IMR-90 (cell line): ENCODE data around the gene EML1. TPM values are rescaled to one million over a fixed set of nuclear protein-coding genes. Genes with fewer than 3 reads are reported as not detected.

Experiments used
- ATAC-seq: fragments of 200-7000 bp; cut with Tn5 transposase; 2 replicates; pipeline ENCODE4 v1.9.1; 2020; ENCODE audit warnings: low read depth, mild to moderate bottlenecking, moderate library complexity
- BruUV-seq: library from RNA; stranded (reverse); fragments of 400-500 nt; replicated peaks from 2 replicates; lab custom pipeline; 2021; lab: Mats Ljungman, UMichigan
- CTCF ChIA-PET: fragments of 300-600 bp; formaldehyde crosslinking; extraction: SDS; loops from one replicate; lab custom pipeline; 2021; ENCODE audit warnings: antibody characterized with exemption; lab: Yijun Ruan, JAX
- POLR2A ChIA-PET: fragments of 300-600 bp; sonication (Branson Sonifier 250); formaldehyde crosslinking; loops from one replicate; lab custom pipeline; 2022; ENCODE audit warnings: antibody characterized with exemption; ENCODE audit not compliant: unreplicated experiment; lab: Charles Lee
- DNase-seq: peaks from one replicate; pipeline ENCODE4 v3.0.0; 2013
- H2AFZ ChIP-seq: replicated peaks from 2 replicates; pipeline ENCODE3; 2013; ENCODE audit warnings: low read length, mild to moderate bottlenecking; ENCODE audit not compliant: poor library complexity
- H2AK5ac ChIP-seq: 2 replicates; pipeline ENCODE4 v1.6.1; 2013; ENCODE audit warnings: low read depth, low read length, inconsistent platforms
- H2AK9ac ChIP-seq: replicated peaks from 2 replicates; pipeline ENCODE3; 2013; ENCODE audit warnings: mild to moderate bottlenecking, low read depth, low read length, moderate library complexity; ENCODE audit not compliant: poor library complexity
- H2BK120ac ChIP-seq: 2 replicates; pipeline ENCODE4 v1.6.1; 2013; ENCODE audit warnings: low read depth, low read length, inconsistent platforms
- H2BK15ac ChIP-seq: 3 replicates; pipeline ENCODE4 v1.6.1; 2013; ENCODE audit warnings: low read depth, low read length, inconsistent platforms
- H2BK20ac ChIP-seq: 2 replicates; pipeline ENCODE4 v1.6.1; 2013; ENCODE audit warnings: low read depth, mild to moderate bottlenecking, inconsistent platforms, low read length, moderate library complexity
- H2BK5ac ChIP-seq: 2 replicates; pipeline ENCODE4 v1.6.1; 2013; ENCODE audit warnings: mild to moderate bottlenecking, low read depth, low read length, inconsistent platforms; ENCODE audit not compliant: poor library complexity, severe bottlenecking
- H3K14ac ChIP-seq: replicated peaks from 2 replicates; pipeline ENCODE4 v1.6.1; 2013; ENCODE audit warnings: low read depth, low read length, inconsistent platforms
- H3K18ac ChIP-seq: 2 replicates; pipeline ENCODE4 v1.6.1; 2013; ENCODE audit warnings: low read depth, low read length, control low read depth
- H3K23ac ChIP-seq: 2 replicates; pipeline ENCODE4 v1.6.1; 2013; ENCODE audit warnings: low read depth, low read length, inconsistent platforms
- H3K27ac ChIP-seq: 2 replicates; pipeline ENCODE4 v1.5.1; 2013; ENCODE audit warnings: mild to moderate bottlenecking, control low read depth, low read length; ENCODE audit not compliant: insufficient read depth
- H3K27me3 ChIP-seq: 2 replicates; pipeline ENCODE4 v1.6.1; 2013; ENCODE audit warnings: low read length; ENCODE audit not compliant: control insufficient read depth, insufficient read depth
- H3K36me3 ChIP-seq: 2 replicates; pipeline ENCODE4 v1.6.1; 2013; ENCODE audit warnings: low read length, mixed read lengths; ENCODE audit not compliant: control insufficient read depth, insufficient read depth
- H3K4ac ChIP-seq: 2 replicates; pipeline ENCODE4 v1.6.1; 2013; ENCODE audit warnings: low read depth, low read length, inconsistent platforms
- H3K4me1 ChIP-seq: 2 replicates; pipeline ENCODE4 v1.6.1; 2013; ENCODE audit warnings: low read length, mixed read lengths; ENCODE audit not compliant: control insufficient read depth, insufficient read depth
- H3K4me2 ChIP-seq: 2 replicates; pipeline ENCODE4 v1.6.1; 2013; ENCODE audit warnings: low read depth, mild to moderate bottlenecking, control low read depth, low read length, moderate library complexity
- H3K4me3 ChIP-seq: 2 replicates; pipeline ENCODE4 v1.5.1; 2013; ENCODE audit warnings: low read depth, mild to moderate bottlenecking, control low read depth, low read length, moderate library complexity; ENCODE audit not compliant: insufficient read depth
- H3K56ac ChIP-seq: 2 replicates; pipeline ENCODE4 v1.6.1; 2013; ENCODE audit warnings: low read length, inconsistent platforms; ENCODE audit not compliant: insufficient read depth; ENCODE audit errors: extremely low read depth
- H3K79me1 ChIP-seq, 2 experiments: 2 replicates each; pipeline ENCODE4 v1.6.1; 2013; ENCODE audit warnings: low read length in 2 of 2, inconsistent platforms in 1 of 2, low read depth in 1 of 2
- H3K9ac ChIP-seq: 2 replicates; pipeline ENCODE4 v1.6.1; 2013; ENCODE audit warnings: low read depth, low read length, control low read depth
- H3K9me1 ChIP-seq: 2 replicates; pipeline ENCODE4 v1.6.1; 2013; ENCODE audit warnings: low read length, inconsistent platforms; ENCODE audit not compliant: insufficient read depth
- H3K9me3 ChIP-seq: 2 replicates; pipeline ENCODE4 v1.6.1; 2013; ENCODE audit warnings: low read length; ENCODE audit not compliant: control insufficient read depth, insufficient read depth
- H4K20me1 ChIP-seq: 2 replicates; pipeline ENCODE4 v1.6.1; 2013; ENCODE audit warnings: low read length, inconsistent platforms; ENCODE audit not compliant: insufficient read depth
- H4K5ac ChIP-seq: 2 replicates; pipeline ENCODE4 v1.6.1; 2013; ENCODE audit warnings: mild to moderate bottlenecking, low read depth, low read length, control low read depth
- H4K8ac ChIP-seq, 2 experiments: 2 replicates each; pipeline ENCODE4 v1.6.1; 2013; ENCODE audit warnings: low read depth in 2 of 2, low read length in 2 of 2, control low read depth in 1 of 2, inconsistent platforms in 1 of 2
- H4K91ac ChIP-seq: 2 replicates; pipeline ENCODE4 v1.6.1; 2013; ENCODE audit warnings: low read depth, low read length, inconsistent platforms; ENCODE audit not compliant: insufficient read depth
- CEBPB ChIP-seq: IDR thresholded peaks from 2 replicates; pipeline ENCODE4 v1.6.1; 2012; ENCODE audit warnings: low read depth, low read length, improper control_type of control experiment
- CHD1 ChIP-seq: IDR thresholded peaks from 2 replicates; pipeline ENCODE4 v1.6.1; 2012; ENCODE audit warnings: low read depth, low read length, improper control_type of control experiment
- FOS ChIP-seq: fragments of 150-350 bp; IDR thresholded peaks from 2 replicates; pipeline ENCODE4 v1.6.1; 2016; ENCODE audit warnings: low read depth, low read length
- MAZ ChIP-seq: IDR thresholded peaks from 2 replicates; pipeline ENCODE4 v1.6.1; 2012; ENCODE audit warnings: low read depth, mild to moderate bottlenecking, low read length, improper control_type of control experiment, moderate library complexity, borderline replicate concordance
- NFE2L2 ChIP-seq: fragments of 150-350 bp; IDR thresholded peaks from 2 replicates; pipeline ENCODE4 v1.6.1; 2016; ENCODE audit warnings: low read depth, mild to moderate bottlenecking, low read length
- POLR2A ChIP-seq: IDR thresholded peaks from 2 replicates; pipeline ENCODE4 v1.6.1; 2012; ENCODE audit warnings: mild to moderate bottlenecking, low read depth, low read length
- RCOR1 ChIP-seq: IDR thresholded peaks from 2 replicates; pipeline ENCODE4 v1.6.1; 2012; ENCODE audit warnings: mild to moderate bottlenecking, low read length, improper control_type of control experiment; ENCODE audit not compliant: insufficient replicate concordance
- RFX5 ChIP-seq: IDR thresholded peaks from 2 replicates; pipeline ENCODE4 v1.8.0; 2012; ENCODE audit warnings: low read depth, mild to moderate bottlenecking, low read length, moderate library complexity
- WGBS, 2 experiments: methylation state at CpG; one replicate each; pipeline versions ENCODE4 v1.1.5 to v1.1.7; 2013; ENCODE audit warnings: missing lambda C conversion rate in 2 of 2; ENCODE audit not compliant: insufficient read length in 1 of 2; ENCODE audit errors: extremely low coverage in 2 of 2; 5-methylcytosine and 5-hydroxymethylcytosine counted together
- dilution Hi-C: fragments of 300-500 bp; cut with HindIII; formaldehyde crosslinking; loops from one replicate; pipeline ENCODE4 v1.14.3; 2018; ENCODE audit warnings: low sequenced_read_pairs; ENCODE audit not compliant: unreplicated experiment
- in situ Hi-C: fragments of 300-500 bp; cut with MboI; formaldehyde crosslinking; loops from 3 replicates; pipeline ENCODE4 v1.14.3; 2019; ENCODE audit warnings: low sequenced_read_pairs, inconsistent platforms, mixed read lengths
- intact Hi-C: fragments of 100-400 bp; cut with micrococcal nuclease; formaldehyde crosslinking; loops from 2 replicates; pipeline ENCODE4 v1.10.0; 2022
- polyA plus RNA-seq, 3 experiments: library from polyadenylated mRNA; depleted of rRNA; stranded (reverse); fragments of >200 nt; gene quantifications; 2 replicates each; pipeline ENCODE4 v1.2.3, GENCODE V29; 2012; ENCODE audit warnings: low replicate concordance in 1 of 3
- total RNA-seq: library from RNA; depleted of rRNA; stranded (reverse); fragments of >200 nt; gene quantifications from 2 replicates; pipeline ENCODE4 v1.2.3, GENCODE V29; 2012
- TF ChIP-seq, protein P1 (sequence below): conservative IDR thresholded peaks from 2 replicates; pipeline ENCODE4 v1.5.1; 2012; ENCODE audit warnings: mild to moderate bottlenecking, low read depth, low read length, improper control_type of control experiment

EML1 gene
- total and polyA plus RNA-seq, 2 of the 4 experiments (the other 2 are of a cell fraction), result 14.0 to 42.3 TPM

DNA sequence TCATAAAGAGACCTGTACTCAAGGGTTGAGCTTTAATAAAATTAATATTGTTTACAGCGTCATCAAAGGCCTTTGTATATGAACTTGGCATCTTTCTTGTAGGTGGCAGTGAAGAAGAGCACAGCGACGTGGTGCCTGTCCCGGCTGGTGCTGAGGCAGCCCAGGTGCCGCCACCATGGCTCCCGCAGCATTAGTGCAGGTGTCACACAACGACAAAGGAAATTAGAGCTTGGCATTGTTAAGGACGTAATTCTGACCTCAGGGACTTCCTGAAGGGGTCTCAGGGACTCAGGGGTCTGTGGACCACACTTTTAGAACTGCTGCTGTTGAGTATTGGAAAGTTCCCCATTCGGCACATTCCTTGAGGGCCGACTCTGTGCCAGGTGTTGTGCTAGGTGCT lies 24.1 kb downstream of the EML1 start:
- ChIA-PET POLR2A (no interaction called here), CTCF (no interaction called here)
- Histone ChIP-seq H3K4me1 (peaks cover 9% of the 10 kb centered on the region), H3K56ac (no peak overlapping the region), H3K9ac (no peak overlapping the region), H3K14ac (no peak overlapping the region), H3K4me2 (no peak overlapping the region), H3K36me3 (peaks cover 8% of the 10 kb centered on the region), H3K18ac (no peak overlapping the region), H3K9me3 (no peaks in the 10 kb centered on the region), H3K23ac (no peak overlapping the region), H3K4me3 (no peak overlapping the region), H2AK9ac (no peak overlapping the region), H4K5ac (no peak overlapping the region), H4K8ac (no peak overlapping the region), H2AK5ac (no peak overlapping the region), H2BK120ac (no peak overlapping the region), H2BK20ac (no peak overlapping the region), H2BK5ac (no peak overlapping the region), H4K91ac (no peak overlapping the region), H2BK15ac (no peak overlapping the region), H4K20me1 (peaks cover 83% of the 10 kb centered on the region), H3K27ac (no peak overlapping the region), H2AFZ (no peak overlapping the region), H3K27me3 (peaks cover 5% of the 10 kb centered on the region), H3K79me1 (peaks cover 22 to 64% of the 10 kb centered on the region in 2 experiments), H3K9me1 (peaks cover 10% of the 10 kb centered on the region), H3K4ac (no peak overlapping the region)
- no TSS peak for BruUV-seq
- intact Hi-C loops, result no loop called here
- WGBS, 2 experiments, result 96% methylated on average over 6 of the region's 10 CpGs; no CpG with 5 or more reads in 1 of the 2 experiments
- DNase-seq, result no peak
- in situ Hi-C loops, result no loop called here
- TF ChIP-seq, protein P1, sequence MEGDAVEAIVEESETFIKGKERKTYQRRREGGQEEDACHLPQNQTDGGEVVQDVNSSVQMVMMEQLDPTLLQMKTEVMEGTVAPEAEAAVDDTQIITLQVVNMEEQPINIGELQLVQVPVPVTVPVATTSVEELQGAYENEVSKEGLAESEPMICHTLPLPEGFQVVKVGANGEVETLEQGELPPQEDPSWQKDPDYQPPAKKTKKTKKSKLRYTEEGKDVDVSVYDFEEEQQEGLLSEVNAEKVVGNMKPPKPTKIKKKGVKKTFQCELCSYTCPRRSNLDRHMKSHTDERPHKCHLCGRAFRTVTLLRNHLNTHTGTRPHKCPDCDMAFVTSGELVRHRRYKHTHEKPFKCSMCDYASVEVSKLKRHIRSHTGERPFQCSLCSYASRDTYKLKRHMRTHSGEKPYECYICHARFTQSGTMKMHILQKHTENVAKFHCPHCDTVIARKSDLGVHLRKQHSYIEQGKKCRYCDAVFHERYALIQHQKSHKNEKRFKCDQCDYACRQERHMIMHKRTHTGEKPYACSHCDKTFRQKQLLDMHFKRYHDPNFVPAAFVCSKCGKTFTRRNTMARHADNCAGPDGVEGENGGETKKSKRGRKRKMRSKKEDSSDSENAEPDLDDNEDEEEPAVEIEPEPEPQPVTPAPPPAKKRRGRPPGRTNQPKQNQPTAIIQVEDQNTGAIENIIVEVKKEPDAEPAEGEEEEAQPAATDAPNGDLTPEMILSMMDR, result no peak
- TF ChIP-seq CHD1 (no peak), FOS (no peak), NFE2L2 (no peak), POLR2A (no peak), CEBPB (no peak), RFX5 (no peak), MAZ (no peak), RCOR1 (no peak)
- dilution Hi-C loops, result no loop called here
- ATAC-seq, result no peak
